CD14-positive monocyte (primary cell): ENCODE measurements around the gene CYP39A1. TPM values are rescaled to one million over a fixed set of nuclear protein-coding genes. Genes with fewer than 3 reads are reported as not detected.

ENCODE experiments used
- DNase-seq, 3 donors: peaks; one replicate each; pipeline ENCODE4 v3.0.0-alpha.2; 2011 to 2022
- H2AFZ ChIP-seq: 2 replicates; pipeline ENCODE4 v1.6.0; 2012; ENCODE audit warnings: mild to moderate bottlenecking, low read depth, low read length, inconsistent platforms; ENCODE audit not compliant: insufficient read depth, poor library complexity, severe bottlenecking
- H3K27ac ChIP-seq, 2 donors: 1 replicate in 1 of 2; 2 replicates in 1 of 2; pipeline ENCODE4 v1.5.1; 2012 to 2013; ENCODE audit warnings: low read length in 2 of 2, control low read depth in 1 of 2, inconsistent platforms in 1 of 2, low read depth in 1 of 2, mild to moderate bottlenecking in 1 of 2
- H3K27me3 ChIP-seq, 2 donors: one replicate each; pipeline versions ENCODE4 v1.6.0 to v1.6.1; 2011 to 2013; ENCODE audit warnings: low read length in 2 of 2; ENCODE audit not compliant: control insufficient read depth in 2 of 2, insufficient read depth in 2 of 2
- H3K36me3 ChIP-seq, 2 donors: replicated peaks in 1 of 2; 1 replicate in 1 of 2; 2 replicates in 1 of 2; pipeline versions ENCODE4 v1.5.1 to v1.6.1; 2012 to 2013; ENCODE audit warnings: low read length in 2 of 2, control low read depth in 1 of 2, inconsistent platforms in 1 of 2, mild to moderate bottlenecking in 1 of 2; ENCODE audit not compliant: insufficient read depth in 2 of 2, control insufficient read depth in 1 of 2
- H3K4me1 ChIP-seq, 2 donors: 1 replicate in 1 of 2; 2 replicates in 1 of 2; pipeline versions ENCODE4 v1.5.1 to v1.6.1; 2012 to 2013; ENCODE audit warnings: low read length in 2 of 2, control low read depth in 1 of 2, inconsistent platforms in 1 of 2, mild to moderate bottlenecking in 1 of 2, moderate library complexity in 1 of 2; ENCODE audit not compliant: insufficient read depth in 2 of 2, control insufficient read depth in 1 of 2
- H3K4me2 ChIP-seq: replicated peaks from 2 replicates; pipeline ENCODE3; 2012; ENCODE audit warnings: low read length, moderate library complexity, mild to moderate bottlenecking; ENCODE audit not compliant: poor library complexity, severe bottlenecking; ENCODE audit errors: extremely low read depth
- H3K4me3 ChIP-seq, 3 experiments: fragments of 200-600 bp in 1 of 3; sonication (generic) in 1 of 3; replicated peaks in 1 of 3; 1 replicate in 2 of 3; 2 replicates in 1 of 3; pipeline ENCODE4 v1.5.1; 2011 to 2013; ENCODE audit warnings: low read length in 3 of 3, mild to moderate bottlenecking in 3 of 3, control low read depth in 2 of 3, low read depth in 2 of 3, inconsistent platforms in 1 of 3, moderate library complexity in 1 of 3
- H3K79me2 ChIP-seq: 2 replicates; pipeline ENCODE4 v1.6.0; 2012; ENCODE audit warnings: mild to moderate bottlenecking, control low read depth, inconsistent platforms, low read length, moderate library complexity; ENCODE audit not compliant: insufficient read depth
- H3K9ac ChIP-seq: 2 replicates; pipeline ENCODE4 v1.6.0; 2017; ENCODE audit warnings: low read length, mild to moderate bottlenecking; ENCODE audit not compliant: insufficient read depth, poor library complexity, severe bottlenecking
- H3K9me3 ChIP-seq, 2 donors: replicated peaks in 1 of 2; 1 replicate in 1 of 2; 2 replicates in 1 of 2; pipeline versions ENCODE4 v1.5.1 to v1.6.1; 2012 to 2013; ENCODE audit warnings: low read length in 2 of 2, control low read depth in 1 of 2; ENCODE audit not compliant: control insufficient read depth in 1 of 2, insufficient read depth in 1 of 2
- H4K20me1 ChIP-seq: 2 replicates; pipeline ENCODE4 v1.6.0; 2012; ENCODE audit warnings: mild to moderate bottlenecking, low read length, control low read depth, moderate library complexity; ENCODE audit not compliant: insufficient read depth
- H3K27ac Mint-ChIP-seq, 7 donors: one replicate each; pipeline ENCODE4 v1.8.0; 2020; ENCODE audit warnings: mild to moderate bottlenecking in 7 of 7, mixed read lengths in 7 of 7, moderate library complexity in 6 of 7, inconsistent platforms in 2 of 7
- H3K27me3 Mint-ChIP-seq, 3 donors: one replicate each; pipeline ENCODE4 v1.8.0; 2021 to 2022; ENCODE audit warnings: low read depth in 3 of 3, mild to moderate bottlenecking in 3 of 3, mixed read lengths in 3 of 3, moderate library complexity in 3 of 3, inconsistent platforms in 1 of 3
- H3K36me3 Mint-ChIP-seq, 2 donors: one replicate each; pipeline ENCODE4 v1.8.0; 2020; ENCODE audit warnings: mixed read lengths in 2 of 2, inconsistent platforms in 1 of 2, mild to moderate bottlenecking in 1 of 2
- H3K4me1 Mint-ChIP-seq: one replicate; pipeline ENCODE4 v1.8.0; 2020; ENCODE audit warnings: mild to moderate bottlenecking, mixed read lengths
- H3K4me3 Mint-ChIP-seq, 2 donors: one replicate each; pipeline ENCODE4 v1.8.0; 2020; ENCODE audit warnings: mild to moderate bottlenecking in 2 of 2, mixed read lengths in 2 of 2, moderate library complexity in 1 of 2
- H3K9me3 Mint-ChIP-seq, 7 donors: one replicate each; pipeline ENCODE4 v1.8.0; 2020 to 2022; ENCODE audit warnings: mixed read lengths in 7 of 7, mild to moderate bottlenecking in 6 of 7, moderate library complexity in 6 of 7, inconsistent platforms in 2 of 7
- CTCF ChIP-seq: fragments of 200-600 bp; IDR thresholded peaks from one replicate; pipeline ENCODE4 v1.8.0; 2022; ENCODE audit warnings: antibody characterized with exemption, mild to moderate bottlenecking
- WGBS: methylation state at CpG from one replicate; pipeline ENCODE4 v1.1.5; 2013; ENCODE audit warnings: missing lambda C conversion rate; ENCODE audit not compliant: insufficient coverage; 5-methylcytosine and 5-hydroxymethylcytosine counted together
- intact Hi-C, 2 donors: fragments of 100-400 bp; cut with micrococcal nuclease; formaldehyde crosslinking; loops; one replicate each; pipeline versions ENCODE4 v1.15.0 to v1.15.1; 2023
- polyA plus RNA-seq, 3 donors: library from polyadenylated mRNA; depleted of rRNA in 1 of 3; unstranded in 2 of 3; stranded (reverse) in 1 of 3; fragments of 300-500 nt in 2 of 3; fragments of >200 nt in 1 of 3; fragmentation: Illumina TruSeq in 2 of 3; gene quantifications; 1 replicate in 2 of 3; 2 replicates in 1 of 3; pipeline ENCODE4 v1.2.3, GENCODE V29; 2012 to 2021

Gene CYP39A1
- polyA plus RNA-seq, 3 donors = not detected

- Mint-ChIP-seq H3K9me3 (peaks cover 0 to 4% (median 0%) of the 10 kb centered on the region in 7 donors), H3K4me3 (no peak overlapping the region), H3K27ac (no peak overlapping the region), H3K27me3 (peaks cover 9% of the 10 kb centered on the region in 3 donors), H3K36me3 (no peaks in the 10 kb centered on the region), H3K4me1 (no peaks in the 10 kb centered on the region)
- Histone ChIP-seq H3K9me3 (no peaks in the 10 kb centered on the region), H3K4me3 (no peak overlapping the region), H3K9ac (no peak overlapping the region), H3K4me2 (no peak overlapping the region), H3K27ac (no peak overlapping the region), H2AFZ (no peak overlapping the region), H4K20me1 (no peaks in the 10 kb centered on the region), H3K4me1 (no peaks in the 10 kb centered on the region), H3K79me2 (no peaks in the 10 kb centered on the region), H3K27me3 (peaks cover 0 to 3% of the 10 kb centered on the region in 2 donors), H3K36me3 (no peaks in the 10 kb centered on the region)
- TF ChIP-seq CTCF = no peak
- no peak for DNase-seq
- intact Hi-C loops = no loop called here
- no CpG with 5 or more reads among the region's 2 CpGs for WGBS
These were observed 150.0 kb downstream of the CYP39A1 start for GRCh38 chr6:46502486-46503119.

- Histone ChIP-seq H3K27ac (no peak overlapping the region), H3K4me1 (no peaks in the 10 kb centered on the region), H3K79me2 (no peaks in the 10 kb centered on the region), H3K9me3 (no peaks in the 10 kb centered on the region), H3K36me3 (no peaks in the 10 kb centered on the region), H3K4me3 (no peak overlapping the region), H3K9ac (no peak overlapping the region), H2AFZ (no peak overlapping the region), H4K20me1 (no peaks in the 10 kb centered on the region), H3K27me3 (peaks cover 0 to 3% of the 10 kb centered on the region in 2 donors), H3K4me2 (no peak overlapping the region)
- intact Hi-C loops = no loop called here
- Mint-ChIP-seq H3K27ac (no peak overlapping the region), H3K4me1 (no peaks in the 10 kb centered on the region), H3K4me3 (no peak overlapping the region), H3K36me3 (no peaks in the 10 kb centered on the region), H3K27me3 (peaks cover 9 to 13% (median 11%) of the 10 kb centered on the region in 3 donors), H3K9me3 (peaks cover 0 to 4% (median 0%) of the 10 kb centered on the region in 7 donors)
- DNase-seq = no peak
- TF ChIP-seq CTCF = no peak
- WGBS = 100% methylated on average over 1 of the region's 8 CpGs
These were observed 151.2 kb downstream of the CYP39A1 start for GRCh38 chr6:46501136-46502089.
